ENCODE measurements around the gene CNPY1.

DNA sequence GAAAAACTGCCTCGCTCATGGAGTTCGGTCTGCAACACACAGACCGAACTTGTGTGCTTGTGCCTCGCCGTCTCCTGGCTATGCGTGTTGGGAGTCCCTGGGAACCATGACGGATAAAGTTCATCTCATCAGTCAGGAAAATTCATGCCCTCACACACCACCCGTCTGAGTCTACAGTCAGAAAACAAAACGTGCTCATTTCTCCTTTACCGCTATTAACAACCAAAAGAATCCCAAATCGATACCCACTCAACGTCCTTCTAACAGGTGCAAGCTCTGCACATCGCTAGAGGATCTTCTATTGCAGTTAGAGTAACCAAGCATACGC lies 13.6 kb downstream of the CNPY1 start:
- TF ChIP-seq CTCF (IDR thresholded peaks at IDR 0.05; ENCODE audit: borderline replicate concordance, extremely low read depth, low read length, poor library complexity, severe bottlenecking) (no peak), EZH2 (IDR thresholded peaks at IDR 0.05; ENCODE audit: borderline replicate concordance, low read depth, low read length, severe bottlenecking) (no peak)

Measured in DND-41 (cell line).